A673 (cell line): Measurements from ENCODE around the gene CATSPERD. TPM values are rescaled to one million over a fixed set of nuclear protein-coding genes. Genes with fewer than 3 reads are reported as not detected.

Experiments used
- BruUV-seq: library from RNA; stranded (reverse); fragments of 400-500 nt; replicated peaks from 2 replicates; lab custom pipeline; 2021; lab: Mats Ljungman, UMichigan
- CTCF ChIA-PET: fragments of 300-600 bp; sonication (Branson Sonifier 250); formaldehyde crosslinking; loops from one replicate; lab custom pipeline; 2022; ENCODE audit warnings: antibody characterized with exemption; lab: Charles Lee
- POLR2A ChIA-PET: fragments of 300-600 bp; sonication (Branson Sonifier 250); formaldehyde crosslinking; loops from one replicate; lab custom pipeline; 2022; ENCODE audit warnings: antibody characterized with exemption; ENCODE audit not compliant: low non-redundant PET; lab: Charles Lee
- DNase-seq: peaks from one replicate; pipeline ENCODE4 v3.0.0-alpha.2; 2015; ENCODE audit warnings: low spot score
- H3K27ac ChIP-seq: fragments of 200-600 bp; sonication (generic); 2 replicates; pipeline ENCODE4 v1.5.1; 2016; ENCODE audit warnings: mixed run types, low read depth, mild to moderate bottlenecking, mixed read lengths, antibody characterized with exemption, low read length; ENCODE audit not compliant: poor library complexity, severe bottlenecking
- H3K27me3 ChIP-seq: fragments of 200-600 bp; sonication (generic); replicated peaks from 2 replicates; pipeline ENCODE4 v1.6.1; 2017; ENCODE audit warnings: mixed run types, low read depth, mild to moderate bottlenecking, mixed read lengths, antibody characterized with exemption, low read length; ENCODE audit not compliant: insufficient read depth, poor library complexity
- H3K36me3 ChIP-seq: fragments of 200-600 bp; sonication (generic); 2 replicates; pipeline ENCODE4 v1.6.1; 2016; ENCODE audit warnings: mixed run types, mild to moderate bottlenecking, mixed read lengths, antibody characterized with exemption, low read length; ENCODE audit not compliant: insufficient read depth, poor library complexity, severe bottlenecking
- H3K4me1 ChIP-seq: fragments of 200-600 bp; sonication (generic); 2 replicates; pipeline ENCODE4 v1.6.1; 2017; ENCODE audit warnings: mixed run types, mild to moderate bottlenecking, mixed read lengths, antibody characterized with exemption, low read length; ENCODE audit not compliant: insufficient read depth, poor library complexity, severe bottlenecking
- H3K4me3 ChIP-seq: fragments of 200-600 bp; sonication (generic); 2 replicates; pipeline ENCODE4 v1.5.1; 2016; ENCODE audit warnings: low read depth, mixed run types, mild to moderate bottlenecking, mixed read lengths, low read length; ENCODE audit not compliant: poor library complexity, severe bottlenecking
- H3K9me3 ChIP-seq: fragments of 200-600 bp; sonication (generic); 2 replicates; pipeline ENCODE4 v1.6.1; 2016; ENCODE audit warnings: mixed run types, low read depth, mild to moderate bottlenecking, mixed read lengths, antibody characterized with exemption, low read length; ENCODE audit not compliant: poor library complexity, severe bottlenecking
- CTCF ChIP-seq: fragments of 300-800, 200-600 bp; sonication (generic); conservative IDR thresholded peaks from 2 replicates; pipeline ENCODE4 v1.5.1; 2017; ENCODE audit warnings: low read depth, mild to moderate bottlenecking, antibody characterized with exemption, low read length, moderate library complexity, mixed read lengths
- EZH2 ChIP-seq: fragments of 200-600 bp; sonication (generic); IDR thresholded peaks from 2 replicates; pipeline ENCODE4 v1.6.1; 2017; ENCODE audit warnings: borderline replicate concordance, low read depth, mild to moderate bottlenecking, mixed read lengths, antibody characterized with exemption, low read length; ENCODE audit not compliant: poor library complexity, severe bottlenecking
- intact Hi-C: fragments of 100-400 bp; cut with micrococcal nuclease; formaldehyde crosslinking; loops from one replicate; pipeline ENCODE4 v1.10.0; 2022; ENCODE audit not compliant: unreplicated experiment
- total RNA-seq: library from RNA; stranded (reverse); gene quantifications from 2 replicates; pipeline ENCODE4 v1.2.3, GENCODE V29; 2021

Gene CATSPERD
- total RNA-seq, 1 experiment from 2014 or later: not detected

- Histone ChIP-seq H3K4me1 (no peaks in the 10 kb centered on the region), H3K27me3 (no peaks in the 10 kb centered on the region), H3K36me3 (no peaks in the 10 kb centered on the region), H3K27ac (no peak overlapping the region), H3K4me3 (no peak overlapping the region), H3K9me3 (no peaks in the 10 kb centered on the region)
- intact Hi-C loops: no loop called here
- CTCF ChIA-PET: no interaction called here
- TF ChIP-seq EZH2 (no peak), CTCF (no peak)
- BruUV-seq: no TSS peak
- POLR2A ChIA-PET: interaction anchor here (0.7 kb wide), 1 partner anchor 107 kb away, joined by 3 read pairs; no protein-coding TSS in a partner anchor
- no peak for DNase-seq
These were observed 38.3 kb upstream of the CATSPERD start for GRCh38 chr19:5682107-5682482.

GRCh38 chr19:5683177-5683886 lies 37.1 kb upstream of the CATSPERD start:
- Histone ChIP-seq H3K4me3 (no peak overlapping the region), H3K4me1 (no peaks in the 10 kb centered on the region), H3K27ac (no peak overlapping the region), H3K9me3 (no peaks in the 10 kb centered on the region), H3K36me3 (no peaks in the 10 kb centered on the region), H3K27me3 (no peaks in the 10 kb centered on the region)
- intact Hi-C loops: no loop called here
- CTCF ChIA-PET: no interaction called here
- BruUV-seq: no TSS peak
- no peak for DNase-seq
- POLR2A ChIA-PET: interaction anchor here (0.5 to 0.7 kb wide), 3 partner anchors 35 to 60 kb away, joined by 7 to 20 read pairs (median 16); partner anchors contain the start of genes CATSPERD and LONP1
- TF ChIP-seq CTCF: no peak
- no peak for TF ChIP-seq EZH2

- BruUV-seq: no TSS peak
- no peak overlapping the region for H3K4me3 ChIP-seq
- no peaks in the 10 kb centered on the region for H3K36me3 ChIP-seq
- H3K27me3 ChIP-seq: no peaks in the 10 kb centered on the region
- no peaks in the 10 kb centered on the region for H3K4me1 ChIP-seq
- TF ChIP-seq EZH2: no peak
- no peak for TF ChIP-seq CTCF
- intact Hi-C loops: no loop called here
- ChIA-PET POLR2A (no interaction called here), CTCF (interaction anchor here (0.7 kb wide), 1 partner anchor 21 kb away, joined by 4 read pairs; no protein-coding TSS in a partner anchor)
- DNase-seq: no peak
- no peaks in the 10 kb centered on the region for H3K9me3 ChIP-seq
- no peak overlapping the region for H3K27ac ChIP-seq
These were observed 35.6 kb upstream of the CATSPERD start for GRCh38 chr19:5684694-5685430.
